VCaP (cell line): Measurements from ENCODE around the gene QARS1.

Experiments
- H3K27ac ChIP-seq: fragments of 450-650 bp; 2 replicates; pipeline ENCODE4 v1.5.1; 2017
- TF ChIP-seq, protein P1 (sequence below): fragments of 450-650 bp; conservative IDR thresholded peaks from 2 replicates; pipeline ENCODE4 v1.5.1; 2017; ENCODE audit warnings: mild to moderate bottlenecking, moderate library complexity

The QARS1 gene

GRCh38 chr3:49100046-49100615 is 4.4 kb downstream of the QARS1 start:
- H3K27ac ChIP-seq = no peak overlapping the region
- TF ChIP-seq, protein P1, sequence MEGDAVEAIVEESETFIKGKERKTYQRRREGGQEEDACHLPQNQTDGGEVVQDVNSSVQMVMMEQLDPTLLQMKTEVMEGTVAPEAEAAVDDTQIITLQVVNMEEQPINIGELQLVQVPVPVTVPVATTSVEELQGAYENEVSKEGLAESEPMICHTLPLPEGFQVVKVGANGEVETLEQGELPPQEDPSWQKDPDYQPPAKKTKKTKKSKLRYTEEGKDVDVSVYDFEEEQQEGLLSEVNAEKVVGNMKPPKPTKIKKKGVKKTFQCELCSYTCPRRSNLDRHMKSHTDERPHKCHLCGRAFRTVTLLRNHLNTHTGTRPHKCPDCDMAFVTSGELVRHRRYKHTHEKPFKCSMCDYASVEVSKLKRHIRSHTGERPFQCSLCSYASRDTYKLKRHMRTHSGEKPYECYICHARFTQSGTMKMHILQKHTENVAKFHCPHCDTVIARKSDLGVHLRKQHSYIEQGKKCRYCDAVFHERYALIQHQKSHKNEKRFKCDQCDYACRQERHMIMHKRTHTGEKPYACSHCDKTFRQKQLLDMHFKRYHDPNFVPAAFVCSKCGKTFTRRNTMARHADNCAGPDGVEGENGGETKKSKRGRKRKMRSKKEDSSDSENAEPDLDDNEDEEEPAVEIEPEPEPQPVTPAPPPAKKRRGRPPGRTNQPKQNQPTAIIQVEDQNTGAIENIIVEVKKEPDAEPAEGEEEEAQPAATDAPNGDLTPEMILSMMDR = no peak

DNA sequence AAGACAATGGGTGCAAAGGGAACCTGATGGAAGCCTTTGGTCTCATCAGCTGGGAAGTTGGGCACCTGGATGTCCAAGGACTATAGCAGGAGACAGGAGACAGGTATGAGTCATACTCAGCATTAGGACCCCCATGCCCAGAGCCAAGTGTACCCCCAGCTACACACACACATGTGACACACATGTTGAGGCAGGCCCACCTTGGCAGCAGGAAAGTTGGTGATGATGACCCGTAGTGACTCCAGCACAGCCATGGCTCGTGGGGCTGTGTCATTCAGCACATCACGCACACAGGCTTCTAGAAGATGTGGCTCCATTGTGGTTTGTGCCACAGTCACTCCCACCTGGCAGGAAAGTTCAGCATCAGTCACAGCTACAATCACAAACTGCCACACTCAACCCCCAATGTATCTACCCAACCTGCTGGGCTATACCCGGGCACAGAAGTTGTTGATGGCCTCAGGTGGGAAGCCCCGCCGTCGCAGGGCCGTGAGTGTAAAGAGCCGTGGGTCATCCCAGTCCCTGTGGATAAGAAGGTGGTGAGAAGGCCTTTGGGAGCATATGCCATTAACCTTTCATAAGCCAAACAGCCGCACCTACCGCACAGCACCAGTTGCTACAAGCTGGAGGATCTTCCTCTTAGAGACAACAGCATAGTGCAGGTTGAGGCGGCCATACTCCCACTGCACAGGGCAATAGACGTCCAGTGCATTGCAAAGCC is 5.5 kb downstream of the QARS1 start:
- no peak overlapping the region for H3K27ac ChIP-seq
- TF ChIP-seq, protein P1 = no peak

- no peak overlapping the region for H3K27ac ChIP-seq
- TF ChIP-seq, protein P1 = no peak
Measured at GRCh38 chr3:49098429-49098828, 6.1 kb downstream of the QARS1 start.

- TF ChIP-seq, protein P1 = peak; percentile 87
- peak within 1 kb of the TSS; percentile 98 for H3K27ac ChIP-seq
Measured at GRCh38 chr3:49093853-49094767, 10.4 kb downstream of the QARS1 start, which contains the start of gene QRICH1. QRICH1 (minus strand) TSS chr3:49094071; CDS start chr3:49077017, 17,054 bp downstream.

- peak overlapping the region; percentile 98 for H3K27ac ChIP-seq
- TF ChIP-seq, protein P1 = no peak
Measured at GRCh38 chr3:49092938-49093852, 11.4 kb downstream of the QARS1 start.

- H3K27ac ChIP-seq = no peak overlapping the region
- TF ChIP-seq, protein P1 = no peak
Measured at GRCh38 chr3:49081429-49081828, 23.1 kb downstream of the QARS1 start.
